Trophoblast cell (in vitro differentiated cells and primary cell): ENCODE measurements around the gene DOCK8.

Source experiments
- DNase-seq, 2 donors: peaks; one replicate each; pipeline ENCODE4 v3.0.0-alpha.2; 2016
- H2AFZ ChIP-seq: 2 replicates; pipeline ENCODE4 v1.6.1; 2013; ENCODE audit warnings: low read length, moderate library complexity, mild to moderate bottlenecking; ENCODE audit not compliant: insufficient read depth, poor library complexity
- H2AK5ac ChIP-seq: 2 replicates; pipeline ENCODE4 v1.6.1; 2013; ENCODE audit warnings: mild to moderate bottlenecking, low read length
- H2BK120ac ChIP-seq: 2 replicates; pipeline ENCODE4 v1.6.1; 2013; ENCODE audit warnings: low read length, mild to moderate bottlenecking, moderate library complexity; ENCODE audit not compliant: insufficient read depth, poor library complexity
- H2BK12ac ChIP-seq: 2 replicates; pipeline ENCODE4 v1.6.1; 2013; ENCODE audit warnings: mild to moderate bottlenecking, low read length, moderate library complexity
- H2BK5ac ChIP-seq: 2 replicates; pipeline ENCODE4 v1.6.1; 2013; ENCODE audit warnings: low read length, low read depth, moderate library complexity, mild to moderate bottlenecking; ENCODE audit not compliant: poor library complexity
- H3K14ac ChIP-seq: 2 replicates; pipeline ENCODE4 v1.6.1; 2013; ENCODE audit warnings: mild to moderate bottlenecking, low read length
- H3K18ac ChIP-seq: 2 replicates; pipeline ENCODE4 v1.6.1; 2013; ENCODE audit warnings: mild to moderate bottlenecking, low read length
- H3K23ac ChIP-seq: 2 replicates; pipeline ENCODE4 v1.6.1; 2013; ENCODE audit warnings: low read length
- H3K27ac ChIP-seq: 2 replicates; pipeline ENCODE4 v1.5.1; 2013; ENCODE audit warnings: low read depth, mild to moderate bottlenecking, inconsistent platforms, low read length, moderate library complexity
- H3K27me3 ChIP-seq: 2 replicates; pipeline ENCODE4 v1.6.1; 2013; ENCODE audit warnings: inconsistent platforms, mild to moderate bottlenecking, low read length, moderate library complexity; ENCODE audit not compliant: insufficient read depth
- H3K36me3 ChIP-seq, 2 experiments: 1 replicate in 1 of 2; 2 replicates in 1 of 2; pipeline ENCODE4 v1.6.1; 2013; ENCODE audit warnings: low read length in 2 of 2, mild to moderate bottlenecking in 2 of 2, moderate library complexity in 1 of 2; ENCODE audit not compliant: insufficient read depth in 2 of 2, control insufficient read depth in 1 of 2
- H3K4ac ChIP-seq: 2 replicates; pipeline ENCODE4 v1.6.1; 2013; ENCODE audit warnings: low read depth, mild to moderate bottlenecking, low read length, moderate library complexity
- H3K4me1 ChIP-seq, 2 experiments: 1 replicate in 1 of 2; 2 replicates in 1 of 2; pipeline ENCODE4 v1.6.1; 2013; ENCODE audit warnings: low read length in 2 of 2, mild to moderate bottlenecking in 2 of 2, moderate library complexity in 1 of 2; ENCODE audit not compliant: insufficient read depth in 2 of 2, control insufficient read depth in 1 of 2
- H3K4me2 ChIP-seq: 2 replicates; pipeline ENCODE4 v1.6.1; 2013; ENCODE audit warnings: inconsistent platforms, mild to moderate bottlenecking, low read length, moderate library complexity
- H3K4me3 ChIP-seq: 2 replicates; pipeline ENCODE4 v1.5.1; 2013; ENCODE audit warnings: mild to moderate bottlenecking, low read depth, low read length, inconsistent platforms
- H3K79me1 ChIP-seq: one replicate; pipeline ENCODE4 v1.6.1; 2013; ENCODE audit warnings: low read length
- H3K79me2 ChIP-seq: 2 replicates; pipeline ENCODE4 v1.6.1; 2013; ENCODE audit warnings: low read length, mild to moderate bottlenecking; ENCODE audit not compliant: control insufficient read depth, insufficient read depth, poor library complexity
- H3K9ac ChIP-seq: 2 replicates; pipeline ENCODE4 v1.6.1; 2013; ENCODE audit warnings: mild to moderate bottlenecking, low read length
- H3K9me3 ChIP-seq: 2 replicates; pipeline ENCODE4 v1.6.1; 2013; ENCODE audit warnings: low read depth, mild to moderate bottlenecking, control low read depth, inconsistent platforms, low read length; ENCODE audit not compliant: insufficient read depth
- H4K12ac ChIP-seq: 2 replicates; pipeline ENCODE4 v1.6.1; 2013; ENCODE audit warnings: low read depth, mild to moderate bottlenecking, low read length, moderate library complexity
- H4K8ac ChIP-seq: 2 replicates; pipeline ENCODE4 v1.6.1; 2013; ENCODE audit warnings: low read depth, mild to moderate bottlenecking, low read length, moderate library complexity
- H4K91ac ChIP-seq: one replicate; pipeline ENCODE4 v1.6.1; 2013; ENCODE audit warnings: low read depth, mild to moderate bottlenecking, low read length, moderate library complexity
- WGBS: extraction: QIAGEN DNeasy Blood & Tissue Kit; methylation state at CpG from one replicate; pipeline ENCODE4 v1.1.7; 2013; ENCODE audit warnings: missing lambda C conversion rate; ENCODE audit not compliant: insufficient read length, insufficient coverage; ENCODE audit errors: extremely low coverage; 5-methylcytosine and 5-hydroxymethylcytosine counted together

Gene DOCK8

GRCh38 chr9:312596-313320 lies 98.1 kb downstream of the DOCK8 start:
- no peak overlapping the region for H2AFZ ChIP-seq
- no CpG with 5 or more reads among the region's 7 CpGs for WGBS
- no peak overlapping the region for H2BK12ac ChIP-seq
- no peak overlapping the region for H4K8ac ChIP-seq
- H3K79me1 ChIP-seq = no peaks in the 10 kb centered on the region
- no peaks in the 10 kb centered on the region for H3K9me3 ChIP-seq
- H3K4me2 ChIP-seq = no peak overlapping the region
- no peak overlapping the region for H3K9ac ChIP-seq
- no peak for DNase-seq
- no peaks in the 10 kb centered on the region for H3K27me3 ChIP-seq
- H2BK5ac ChIP-seq = no peak overlapping the region
- H3K14ac ChIP-seq = no peak overlapping the region
- H3K4me1 ChIP-seq = no peaks in the 10 kb centered on the region
- H2AK5ac ChIP-seq = no peak overlapping the region
- no peak overlapping the region for H4K91ac ChIP-seq
- no peak overlapping the region for H3K4ac ChIP-seq
- H2BK120ac ChIP-seq = no peak overlapping the region
- no peak overlapping the region for H3K18ac ChIP-seq
- no peak overlapping the region for H3K23ac ChIP-seq
- no peaks in the 10 kb centered on the region for H3K79me2 ChIP-seq
- H4K12ac ChIP-seq = no peak overlapping the region
- no peak overlapping the region for H3K27ac ChIP-seq
- no peak overlapping the region for H3K4me3 ChIP-seq
- no peaks in the 10 kb centered on the region for H3K36me3 ChIP-seq

- no peak overlapping the region for H4K8ac ChIP-seq
- H3K4ac ChIP-seq = no peak overlapping the region
- H2AFZ ChIP-seq = no peak overlapping the region
- H3K9ac ChIP-seq = no peak overlapping the region
- no peak overlapping the region for H2BK5ac ChIP-seq
- H3K27ac ChIP-seq = no peak overlapping the region
- no peak overlapping the region for H3K4me3 ChIP-seq
- no peak for DNase-seq
- H3K79me1 ChIP-seq = no peaks in the 10 kb centered on the region
- H3K18ac ChIP-seq = no peak overlapping the region
- no peak overlapping the region for H3K4me2 ChIP-seq
- H4K91ac ChIP-seq = no peak overlapping the region
- H3K4me1 ChIP-seq = no peaks in the 10 kb centered on the region
- H2AK5ac ChIP-seq = no peak overlapping the region
- H2BK120ac ChIP-seq = no peak overlapping the region
- WGBS = no CpG with 5 or more reads among the region's 2 CpGs
- H3K27me3 ChIP-seq = no peaks in the 10 kb centered on the region
- no peak overlapping the region for H3K14ac ChIP-seq
- no peaks in the 10 kb centered on the region for H3K79me2 ChIP-seq
- H3K9me3 ChIP-seq = no peaks in the 10 kb centered on the region
- H4K12ac ChIP-seq = no peak overlapping the region
- no peak overlapping the region for H2BK12ac ChIP-seq
- no peaks in the 10 kb centered on the region for H3K36me3 ChIP-seq
- no peak overlapping the region for H3K23ac ChIP-seq
These were observed 101.8 kb downstream of the DOCK8 start for GRCh38 chr9:316382-316965.

GRCh38 chr9:318646-319045 lies 104.0 kb downstream of the DOCK8 start:
- Histone ChIP-seq H3K4me1 (no peaks in the 10 kb centered on the region), H2BK12ac (no peak overlapping the region), H2BK120ac (no peak overlapping the region), H3K14ac (no peak overlapping the region), H3K4me3 (no peak overlapping the region), H3K9me3 (no peaks in the 10 kb centered on the region), H3K79me2 (no peaks in the 10 kb centered on the region), H3K23ac (no peak overlapping the region), H3K79me1 (no peaks in the 10 kb centered on the region), H2AK5ac (no peak overlapping the region), H3K18ac (no peak overlapping the region), H3K9ac (no peak overlapping the region), H2BK5ac (no peak overlapping the region), H3K27me3 (no peaks in the 10 kb centered on the region), H4K91ac (no peak overlapping the region), H4K8ac (no peak overlapping the region), H3K4me2 (no peak overlapping the region), H4K12ac (no peak overlapping the region), H3K4ac (no peak overlapping the region), H3K36me3 (no peaks in the 10 kb centered on the region), H2AFZ (no peak overlapping the region), H3K27ac (no peak overlapping the region)
- WGBS = no CpG with 5 or more reads among the region's 4 CpGs
- peak; percentile 70 to 83 for DNase-seq

- no peak overlapping the region for H3K23ac ChIP-seq
- H3K79me1 ChIP-seq = no peaks in the 10 kb centered on the region
- no peak overlapping the region for H2AFZ ChIP-seq
- H3K27ac ChIP-seq = no peak overlapping the region
- H3K4me3 ChIP-seq = no peak overlapping the region
- H3K4ac ChIP-seq = no peak overlapping the region
- no peaks in the 10 kb centered on the region for H3K79me2 ChIP-seq
- no peaks in the 10 kb centered on the region for H3K4me1 ChIP-seq
- no peaks in the 10 kb centered on the region for H3K36me3 ChIP-seq
- H2BK5ac ChIP-seq = no peak overlapping the region
- no peak overlapping the region for H2AK5ac ChIP-seq
- H2BK120ac ChIP-seq = no peak overlapping the region
- no CpG with 5 or more reads among the region's 1 CpG for WGBS
- H4K12ac ChIP-seq = no peak overlapping the region
- no peak overlapping the region for H2BK12ac ChIP-seq
- H3K4me2 ChIP-seq = no peak overlapping the region
- no peak overlapping the region for H3K18ac ChIP-seq
- H4K91ac ChIP-seq = no peak overlapping the region
- H3K9me3 ChIP-seq = peaks cover 1% of the 10 kb centered on the region
- H3K14ac ChIP-seq = no peak overlapping the region
- no peaks in the 10 kb centered on the region for H3K27me3 ChIP-seq
- no peak overlapping the region for H4K8ac ChIP-seq
- H3K9ac ChIP-seq = no peak overlapping the region
- no peak for DNase-seq
These were observed 110.3 kb downstream of the DOCK8 start for GRCh38 chr9:324971-325370.
